ENCODE results near the gene KNCN. TPM values are rescaled to one million over a fixed set of nuclear protein-coding genes. Genes with fewer than 3 reads are reported as not detected.

KNCN gene
- total and polyA plus RNA-seq, 7 donors, result not detected

DNA sequence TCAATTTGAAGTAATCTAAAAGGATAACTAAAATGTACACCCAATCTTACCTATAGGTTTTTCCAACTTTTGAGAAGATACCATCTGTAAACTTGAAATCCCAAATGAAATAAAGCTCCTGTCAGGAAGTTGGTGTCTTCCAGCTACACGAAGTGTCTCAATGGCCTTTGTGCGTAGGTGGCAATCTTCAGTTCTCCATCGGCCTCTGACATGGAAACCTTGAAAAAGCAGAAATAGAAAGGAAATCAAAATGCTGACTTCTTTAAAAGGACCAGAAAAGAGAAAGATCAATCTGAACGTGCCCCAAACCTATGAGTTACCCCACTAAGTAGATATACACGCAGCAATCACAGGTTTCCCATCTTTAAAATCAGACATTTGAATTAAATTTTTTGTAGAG lies 42.6 kb upstream of the KNCN start:
- no peaks in the 10 kb centered on the region for H3K9me3 ChIP-seq
- no peaks in the 10 kb centered on the region for H3K27me3 ChIP-seq
- H3K36me3 ChIP-seq, result peaks cover 33 to 50% (median 40%) of the 10 kb centered on the region in 4 donors
- TF ChIP-seq POLR2A (IDR thresholded peaks at IDR 0.05), result no peak
- TF ChIP-seq, protein P1, sequence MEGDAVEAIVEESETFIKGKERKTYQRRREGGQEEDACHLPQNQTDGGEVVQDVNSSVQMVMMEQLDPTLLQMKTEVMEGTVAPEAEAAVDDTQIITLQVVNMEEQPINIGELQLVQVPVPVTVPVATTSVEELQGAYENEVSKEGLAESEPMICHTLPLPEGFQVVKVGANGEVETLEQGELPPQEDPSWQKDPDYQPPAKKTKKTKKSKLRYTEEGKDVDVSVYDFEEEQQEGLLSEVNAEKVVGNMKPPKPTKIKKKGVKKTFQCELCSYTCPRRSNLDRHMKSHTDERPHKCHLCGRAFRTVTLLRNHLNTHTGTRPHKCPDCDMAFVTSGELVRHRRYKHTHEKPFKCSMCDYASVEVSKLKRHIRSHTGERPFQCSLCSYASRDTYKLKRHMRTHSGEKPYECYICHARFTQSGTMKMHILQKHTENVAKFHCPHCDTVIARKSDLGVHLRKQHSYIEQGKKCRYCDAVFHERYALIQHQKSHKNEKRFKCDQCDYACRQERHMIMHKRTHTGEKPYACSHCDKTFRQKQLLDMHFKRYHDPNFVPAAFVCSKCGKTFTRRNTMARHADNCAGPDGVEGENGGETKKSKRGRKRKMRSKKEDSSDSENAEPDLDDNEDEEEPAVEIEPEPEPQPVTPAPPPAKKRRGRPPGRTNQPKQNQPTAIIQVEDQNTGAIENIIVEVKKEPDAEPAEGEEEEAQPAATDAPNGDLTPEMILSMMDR (IDR thresholded peaks at IDR 0.05), result no peak
- TF ChIP-seq POLR2AphosphoS5 (IDR thresholded peaks at IDR 0.05), result no peak
- TF ChIP-seq EP300 (IDR thresholded peaks at IDR 0.05), result no peak
- WGBS, 2 donors, result 85 to 92% methylated on average over 5 of the region's 5 CpGs
- intact Hi-C loops (cut with DNase I), result no loop called here
- peak overlapping the region; percentile 30 to 58 (median 40) for H3K27ac ChIP-seq
- DNase-seq, result no peak
- H3K4me3 ChIP-seq, result no peak overlapping the region
- H3K4me1 ChIP-seq, result peaks cover 0 to 32% (median 17%) of the 10 kb centered on the region in 4 donors

DNA sequence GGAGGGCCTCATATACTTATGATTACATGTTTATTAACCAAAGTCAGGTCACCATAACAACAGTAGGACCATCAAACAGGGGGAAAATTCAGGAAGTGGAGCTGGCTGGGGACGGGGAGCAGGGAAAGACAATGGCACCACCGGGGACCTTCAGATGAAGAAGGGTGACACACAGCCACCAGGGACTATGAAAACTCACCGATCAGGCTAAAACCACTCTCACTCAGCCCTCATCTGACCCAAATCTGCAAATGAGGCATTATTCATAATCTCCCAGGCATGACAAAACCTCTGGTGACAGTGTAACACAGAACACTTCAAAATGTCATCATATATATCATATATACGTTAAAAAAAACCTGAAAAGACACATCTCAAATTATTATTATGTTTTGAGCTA lies 41.4 kb upstream of the KNCN start:
- Histone ChIP-seq H3K27me3 (no peaks in the 10 kb centered on the region), H3K4me1 (peaks cover 0 to 19% (median 5%) of the 10 kb centered on the region in 4 donors), H3K27ac (no peak overlapping the region), H3K36me3 (peaks cover 33 to 51% (median 41%) of the 10 kb centered on the region in 4 donors), H3K4me3 (no peak overlapping the region), H3K9me3 (no peaks in the 10 kb centered on the region)
- intact Hi-C loops (cut with DNase I), result no loop called here
- TF ChIP-seq EP300 (IDR thresholded peaks at IDR 0.05), result no peak
- TF ChIP-seq, protein P1 (IDR thresholded peaks at IDR 0.05), result no peak
- TF ChIP-seq POLR2A (IDR thresholded peaks at IDR 0.05), result no peak
- TF ChIP-seq POLR2AphosphoS5 (IDR thresholded peaks at IDR 0.05), result no peak
- no peak for DNase-seq
- 91 to 92% methylated on average over 4 of the region's 4 CpGs for WGBS, 2 donors

DNA sequence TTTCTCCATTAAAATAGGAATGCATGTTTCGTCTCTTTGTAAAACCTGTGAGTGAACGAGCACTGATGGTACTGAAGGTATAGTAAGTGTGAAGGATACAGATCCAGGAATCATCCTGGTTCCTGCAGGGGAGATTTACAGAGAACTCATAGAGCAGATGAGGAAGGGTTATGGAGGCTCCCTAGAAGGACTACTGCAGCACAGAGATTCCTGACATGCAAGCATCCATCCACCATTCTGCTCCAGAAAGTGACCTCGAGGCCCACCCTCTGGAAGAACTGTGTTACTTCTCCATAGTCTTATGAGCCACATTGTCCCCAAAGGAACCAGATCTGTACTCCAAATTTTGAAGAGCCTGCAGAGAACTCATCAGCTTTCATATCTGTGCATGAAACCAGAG lies 38.1 kb upstream of the KNCN start:
- TF ChIP-seq POLR2AphosphoS5 (IDR thresholded peaks at IDR 0.05) (no peak), POLR2A (IDR thresholded peaks at IDR 0.05) (no peak), EP300 (IDR thresholded peaks at IDR 0.05) (no peak)
- TF ChIP-seq, protein P1 (IDR thresholded peaks at IDR 0.05), result no peak
- intact Hi-C loops (cut with DNase I), result no loop called here
- Histone ChIP-seq H3K27ac (no peak overlapping the region), H3K36me3 (peaks cover 33 to 75% (median 51%) of the 10 kb centered on the region in 4 donors), H3K4me1 (peaks cover 0 to 2% (median 0%) of the 10 kb centered on the region in 4 donors), H3K4me3 (no peak overlapping the region), H3K9me3 (no peaks in the 10 kb centered on the region), H3K27me3 (no peaks in the 10 kb centered on the region)
- 94 to 98% methylated on average over 3 of the region's 3 CpGs for WGBS, 2 donors
- DNase-seq, result no peak

DNA sequence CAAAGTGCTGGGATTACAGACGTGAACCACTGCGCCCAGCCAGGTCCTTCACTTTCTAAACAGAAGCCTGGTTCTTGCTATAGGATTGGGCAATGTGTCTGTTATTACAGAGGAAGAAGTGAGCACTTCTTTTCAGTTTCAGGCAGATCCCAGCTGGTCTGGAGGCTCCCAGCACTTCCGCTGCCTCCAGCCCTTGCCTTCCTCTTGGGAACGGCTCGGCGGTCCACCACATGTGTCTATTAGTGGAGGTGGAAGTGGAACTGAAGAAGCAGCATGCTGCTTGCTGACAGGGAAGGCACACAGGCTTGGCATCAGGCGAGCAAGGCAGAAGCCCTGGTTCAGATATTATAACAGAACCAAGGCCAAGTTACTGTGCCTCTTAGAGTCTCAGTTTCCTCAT lies 35.6 kb upstream of the KNCN start:
- intact Hi-C loops (cut with DNase I), result no loop called here
- WGBS, 2 donors, result 89 to 94% methylated on average over 7 of the region's 7 CpGs
- no peaks in the 10 kb centered on the region for H3K9me3 ChIP-seq
- no peak overlapping the region for H3K27ac ChIP-seq
- peak; percentile 82 for DNase-seq
- H3K4me3 ChIP-seq, result no peak overlapping the region
- H3K36me3 ChIP-seq, result peaks cover 35 to 80% (median 42%) of the 10 kb centered on the region in 4 donors
- H3K4me1 ChIP-seq, result no peaks in the 10 kb centered on the region
- H3K27me3 ChIP-seq, result no peaks in the 10 kb centered on the region
- TF ChIP-seq EP300 (IDR thresholded peaks at IDR 0.05), result no peak
- no peak for TF ChIP-seq POLR2AphosphoS5 (IDR thresholded peaks at IDR 0.05)
- TF ChIP-seq, protein P1 (IDR thresholded peaks at IDR 0.05), result no peak
- TF ChIP-seq POLR2A (IDR thresholded peaks at IDR 0.05), result no peak

DNA sequence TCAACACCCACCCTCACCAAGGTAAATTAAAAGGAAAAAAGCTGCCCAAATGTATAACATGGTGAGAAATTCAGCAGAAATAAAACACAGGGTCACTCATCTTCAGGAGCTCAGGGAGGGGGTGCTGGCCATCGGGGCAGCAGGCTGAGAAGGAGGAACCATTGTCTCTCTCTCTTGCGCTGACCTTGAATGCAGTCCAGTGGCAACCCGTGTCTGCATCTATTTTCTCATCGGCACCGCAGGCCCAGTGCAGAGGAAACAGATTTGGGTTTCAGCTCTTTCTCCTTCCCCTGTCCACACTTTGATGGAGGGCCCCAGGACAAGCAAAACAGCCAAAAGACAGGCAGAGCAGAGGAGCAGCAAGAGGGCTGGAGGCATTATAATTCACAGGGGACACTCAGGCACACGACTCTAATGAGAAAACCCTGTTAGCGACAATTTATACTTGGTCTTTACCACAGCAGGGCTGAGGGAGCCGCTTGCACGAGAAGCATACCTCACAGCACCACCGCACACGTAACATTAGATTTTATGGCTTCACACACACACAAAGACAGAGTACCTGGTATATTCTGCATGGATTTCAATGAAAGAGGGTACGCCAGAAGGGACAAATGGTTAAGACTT lies 34.0 kb upstream of the KNCN start:
- intact Hi-C loops (cut with DNase I), result no loop called here

More for the DNA sequence above, 34.0 kb upstream of the KNCN start:
- no peak for DNase-seq
- Histone ChIP-seq H3K27me3 (no peaks in the 10 kb centered on the region), H3K27ac (no peak overlapping the region), H3K4me3 (no peak overlapping the region), H3K9me3 (no peaks in the 10 kb centered on the region), H3K36me3 (peaks cover 25 to 78% (median 33%) of the 10 kb centered on the region in 4 donors), H3K4me1 (no peaks in the 10 kb centered on the region)
- TF ChIP-seq POLR2A (IDR thresholded peaks at IDR 0.05) (no peak), POLR2AphosphoS5 (IDR thresholded peaks at IDR 0.05) (no peak), EP300 (IDR thresholded peaks at IDR 0.05) (no peak)
- TF ChIP-seq, protein P1 (IDR thresholded peaks at IDR 0.05), result no peak
- WGBS, 2 donors, result 88 to 89% methylated on average over 12 of the region's 12 CpGs
